Smooth muscle cell (in vitro differentiated cells): ENCODE results near the gene PSMD14. TPM values are rescaled to one million over a fixed set of nuclear protein-coding genes. Genes with fewer than 3 reads are reported as not detected.

Source experiments
- DNase-seq: peaks from one replicate; lab custom pipeline; 2025; ENCODE audit not compliant: unreplicated experiment; lab: John Stamatoyannopoulos, UW
- H2AFZ ChIP-seq: fragments of 200-600 bp; sonication (generic); 2 replicates; pipeline ENCODE4 v1.6.0; 2016; ENCODE audit warnings: antibody characterized with exemption, low read depth, mild to moderate bottlenecking
- H3F3A ChIP-seq: fragments of 200-600 bp; sonication (generic); 2 replicates; pipeline ENCODE4 v1.6.0; 2017; ENCODE audit warnings: antibody characterized with exemption, low read depth
- H3K27ac ChIP-seq: fragments of 200-600 bp; sonication (generic); 2 replicates; pipeline ENCODE4 v1.5.1; 2016; ENCODE audit warnings: low read depth, mild to moderate bottlenecking
- H3K27me3 ChIP-seq: fragments of 200-600 bp; sonication (generic); 2 replicates; pipeline ENCODE4 v1.6.1; 2016; ENCODE audit warnings: low read depth, mild to moderate bottlenecking
- H3K36me3 ChIP-seq: fragments of 200-600 bp; sonication (generic); 2 replicates; pipeline ENCODE4 v1.5.1; 2016; ENCODE audit warnings: low read depth
- H3K4me1 ChIP-seq: fragments of 200-600 bp; sonication (generic); 2 replicates; pipeline ENCODE4 v1.5.1; 2016; ENCODE audit warnings: low read depth
- H3K4me2 ChIP-seq: fragments of 200-600 bp; sonication (generic); 2 replicates; pipeline ENCODE4 v1.6.0; 2016; ENCODE audit warnings: mild to moderate bottlenecking
- H3K4me3 ChIP-seq: fragments of 200-600 bp; sonication (generic); 2 replicates; pipeline ENCODE4 v1.5.1; 2016; ENCODE audit warnings: mild to moderate bottlenecking
- H3K79me2 ChIP-seq: fragments of 200-600 bp; sonication (generic); 2 replicates; pipeline ENCODE4 v1.6.0; 2016; ENCODE audit warnings: low read depth, mild to moderate bottlenecking
- H3K9ac ChIP-seq: fragments of 200-600 bp; sonication (generic); 2 replicates; pipeline ENCODE4 v1.6.0; 2016; ENCODE audit warnings: low read depth
- H3K9me3 ChIP-seq: fragments of 200-600 bp; sonication (generic); replicated peaks from 2 replicates; pipeline ENCODE4 v1.5.1; 2016; ENCODE audit warnings: low read depth
- H4K20me1 ChIP-seq: fragments of 200-600 bp; sonication (generic); 2 replicates; pipeline ENCODE4 v1.6.0; 2016; ENCODE audit warnings: low read depth
- CTCF ChIP-seq: fragments of 200-600 bp; sonication (generic); IDR thresholded peaks from 2 replicates; pipeline ENCODE4 v1.5.1; 2017; ENCODE audit warnings: borderline replicate concordance, mild to moderate bottlenecking, antibody characterized with exemption; ENCODE audit not compliant: insufficient read depth, poor library complexity, severe bottlenecking
- WGBS: methylation state at CpG from one replicate; pipeline ENCODE4 v1.1.7; 2016; ENCODE audit warnings: low lambda C conversion rate; 5-methylcytosine and 5-hydroxymethylcytosine counted together
- polyA plus RNA-seq: library from polyadenylated mRNA; unstranded; fragments of >200 nt; fragmentation: Nextera tagmentation; extraction: Ambion mirVana; gene quantifications from 2 replicates; pipeline ENCODE4 v1.2.1, GENCODE V29; 2016
- total RNA-seq: library from RNA; depleted of rRNA; stranded (reverse); fragments of >200 nt; gene quantifications from 2 replicates; pipeline ENCODE4 v1.2.3, GENCODE V29; 2014

Gene PSMD14
- 93.9 and 123 TPM in 2 replicates for total RNA-seq
- polyA plus RNA-seq, result 68.5 and 69.4 TPM in 2 replicates

GRCh38 chr2:161308178-161308955 is at the start of gene PSMD14:
Gene PSMD14, plus strand, starts transcription at chr2:161308425. Its CDS starts 10,401 bp downstream, at chr2:161318826.
- Histone ChIP-seq H3K4me1 (peaks cover 15% of the 10 kb centered on the region), H3K4me3 (peak within 1 kb of the TSS; percentile 66), H3F3A (no peaks in the 10 kb centered on the region), H4K20me1 (peaks cover 30% of the 10 kb centered on the region), H3K27ac (peak within 1 kb of the TSS; percentile 93), H2AFZ (peak within 1 kb of the TSS; percentile 65), H3K9me3 (no peaks in the 10 kb centered on the region), H3K79me2 (peaks cover 48% of the 10 kb centered on the region), H3K9ac (peak within 1 kb of the TSS; percentile 94), H3K36me3 (no peaks in the 10 kb centered on the region), H3K27me3 (no peaks in the 10 kb centered on the region), H3K4me2 (peak within 1 kb of the TSS; percentile 91)
- under 1% methylated on average over 60 of the region's 60 CpGs for WGBS
- DNase-seq, result peak; percentile 64
- TF ChIP-seq CTCF, result no peak

GRCh38 chr2:161265874-161266273 is 42.4 kb upstream of the PSMD14 start:
- no peaks in the 10 kb centered on the region for H3K79me2 ChIP-seq
- H3K27ac ChIP-seq, result no peak overlapping the region
- H3K9ac ChIP-seq, result no peak overlapping the region
- H3K4me2 ChIP-seq, result no peak overlapping the region
- no peak overlapping the region for H2AFZ ChIP-seq
- DNase-seq, result no peak
- H3K4me1 ChIP-seq, result no peaks in the 10 kb centered on the region
- H3K36me3 ChIP-seq, result no peaks in the 10 kb centered on the region
- 94% methylated on average over 11 of the region's 11 CpGs for WGBS
- no peak for TF ChIP-seq CTCF
- no peaks in the 10 kb centered on the region for H3K9me3 ChIP-seq
- no peaks in the 10 kb centered on the region for H3F3A ChIP-seq
- H3K27me3 ChIP-seq, result no peaks in the 10 kb centered on the region
- H3K4me3 ChIP-seq, result no peak overlapping the region
- no peaks in the 10 kb centered on the region for H4K20me1 ChIP-seq

GRCh38 chr2:161269111-161269510 is 39.1 kb upstream of the PSMD14 start:
- Histone ChIP-seq H3K4me1 (no peaks in the 10 kb centered on the region), H3K79me2 (no peaks in the 10 kb centered on the region), H3K4me2 (no peak overlapping the region), H3K27me3 (no peaks in the 10 kb centered on the region), H3K36me3 (no peaks in the 10 kb centered on the region), H3F3A (no peaks in the 10 kb centered on the region), H2AFZ (no peak overlapping the region), H3K27ac (no peak overlapping the region), H3K9me3 (no peaks in the 10 kb centered on the region), H3K9ac (no peak overlapping the region), H3K4me3 (no peak overlapping the region), H4K20me1 (no peaks in the 10 kb centered on the region)
- DNase-seq, result no peak
- 94% methylated on average over 3 of the region's 3 CpGs for WGBS
- TF ChIP-seq CTCF, result no peak
